Measurements from ENCODE around the gene GRIP1. TPM values are rescaled to one million over a fixed set of nuclear protein-coding genes. Genes with fewer than 3 reads are reported as not detected.

GRIP1 gene
- total and polyA plus RNA-seq, 10 of the 15 experiments (the other 5 are each of a cell fraction or from before 2014, with no cell fraction given), result 0.05 to 0.85 (median 0.50) TPM; not detected in 7

GRCh38 chr12:66665435-66665985, 13.4 kb downstream of the GRIP1 start (continued):
- TF ChIP-seq EGR1 (IDR thresholded peaks at IDR 0.05; ENCODE audit: borderline replicate concordance in 1 of 2, low read depth in 2 of 2, low read length in 2 of 2), result no peak
- TF ChIP-seq E2F8 (IDR thresholded peaks at IDR 0.05; ENCODE audit: low read depth, partially characterized antibody), result no peak
- no peak for TF ChIP-seq BMI1 (IDR thresholded peaks at IDR 0.05; ENCODE audit: borderline replicate concordance)
- no peak for TF ChIP-seq RELA (IDR thresholded peaks at IDR 0.05; ENCODE audit: borderline replicate concordance, partially characterized antibody)

- Histone ChIP-seq H2AFZ (ENCODE audit: control insufficient read depth, low read depth, low read length) (no peak overlapping the region), H3K27me3 (replicated peaks in 1 of 2; ENCODE audit: control insufficient read depth in 2 of 2, insufficient read depth in 2 of 2, low read length in 1 of 2) (no peaks in the 10 kb centered on the region), H3K36me3 (ENCODE audit: control insufficient read depth in 2 of 2, insufficient read depth in 2 of 2, low read length in 1 of 2) (no peaks in the 10 kb centered on the region), H3K27ac (ENCODE audit: control insufficient read depth, insufficient read depth) (no peak overlapping the region), H3K9me3 (replicated peaks; ENCODE audit: control insufficient read depth, insufficient read depth, low read length) (no peaks in the 10 kb centered on the region), H3K9ac (ENCODE audit: control insufficient read depth, insufficient read depth, low read length) (no peak overlapping the region), H3K79me2 (ENCODE audit: control insufficient read depth, insufficient read depth, low read length) (no peaks in the 10 kb centered on the region), H3K4me2 (ENCODE audit: control insufficient read depth, insufficient read depth) (no peak overlapping the region), H3K4me1 (ENCODE audit: control insufficient read depth, insufficient read depth, low read length) (peaks cover 9% of the 10 kb centered on the region; the same call in 1 of the 2 replicates), H3K4me3 (no peak overlapping the region), H4K20me1 (ENCODE audit: control insufficient read depth, insufficient read depth) (no peaks in the 10 kb centered on the region)
- in situ Hi-C loops (cut with MboI), result no loop called here
- no TSS peak for BruUV-seq (replicated peaks)
- ATAC-seq (no peak), DNase-seq (ENCODE audit: low read depth, low spot score) (no peak), FAIRE-seq (no peak)
- POLR2A ChIA-PET, result no interaction called here
- SMC1A ChIA-PET (ENCODE audit: uncharacterized antibody, unreplicated experiment), result no interaction called here
- CTCF ChIA-PET, result no interaction called here
- RAD21 ChIA-PET (ENCODE audit: unreplicated experiment), result interaction anchor here (1.6 kb wide), 1 partner anchor 19 kb away, joined by 3 read pairs; no protein-coding TSS in a partner anchor
- 0% methylated on average over 1 of the region's 1 CpG for WGBS (ENCODE audit: insufficient coverage, insufficient replicate concordance, low lambda C conversion rate, missing lambda C conversion rate)
- intact Hi-C loops (cut with micrococcal nuclease; ENCODE audit: unreplicated experiment), result no loop called here
- TF ChIP-seq RAD51 (IDR thresholded peaks at IDR 0.05) (no peak), ZNF274 (IDR thresholded peaks at IDR 0.05; ENCODE audit: insufficient read depth, insufficient read length) (no peak), ELK1 (IDR thresholded peaks at IDR 0.05; ENCODE audit: low read depth, low read length) (no peak), CUX1 (IDR thresholded peaks at IDR 0.05; ENCODE audit: insufficient replicate concordance, low read depth, low read length) (no peak), ZZZ3 (IDR thresholded peaks at IDR 0.05; ENCODE audit: control insufficient read depth, insufficient read length, low read depth) (no peak), MXI1 (IDR thresholded peaks at IDR 0.05; ENCODE audit: low read depth, low read length) (no peak), ATF2 (IDR thresholded peaks at IDR 0.05; ENCODE audit: low read length) (no peak), MTA2 (IDR thresholded peaks at IDR 0.05; ENCODE audit: low read depth) (no peak)
Measured at GRCh38 chr12:66664076-66664475, 14.8 kb downstream of the GRIP1 start.

Measured in GM12878 (cell line).